ENCODE data around the gene RABGEF1.
"Not testable (repeated sequence)": the region's sequence is repeated elsewhere in the genome, so short reads cannot be mapped to it uniquely, and the experiment has no call there.

RABGEF1 gene

DNA sequence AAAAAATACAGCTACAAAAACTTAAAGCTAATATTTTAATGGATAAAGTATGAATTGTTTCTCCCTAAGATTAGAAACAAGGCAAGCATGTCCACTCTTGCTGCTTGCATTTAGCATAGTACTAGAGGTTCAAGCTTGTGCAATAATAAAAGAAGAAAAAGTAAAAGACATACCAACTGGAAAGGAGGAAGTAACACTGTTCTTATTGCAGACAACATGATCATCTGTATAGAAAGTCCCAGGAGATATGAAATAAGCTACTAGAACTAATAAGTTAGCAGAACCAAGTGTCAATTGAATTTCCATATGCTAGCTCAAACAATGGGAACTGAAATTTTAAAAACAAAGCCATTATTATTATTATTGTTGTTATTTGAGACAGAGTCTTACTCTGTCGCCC lies 20.0 kb upstream of the RABGEF1 start:
- H3K9me3 Mint-ChIP-seq, result peaks cover 17% of the 10 kb centered on the region
- peaks cover 35% of the 10 kb centered on the region for H3K36me3 Mint-ChIP-seq (ENCODE audit: low read depth)
- H3K27me3 Mint-ChIP-seq, result no peaks in the 10 kb centered on the region
- no peak overlapping the region for H3K27ac Mint-ChIP-seq
- no peak overlapping the region for H3K4me3 Mint-ChIP-seq
- DNase-seq, result no peak
- no peaks in the 10 kb centered on the region for H3K4me1 Mint-ChIP-seq (ENCODE audit: low read depth)

- Mint-ChIP-seq H3K4me1 (ENCODE audit: low read depth) (no peaks in the 10 kb centered on the region), H3K27me3 (no peaks in the 10 kb centered on the region), H3K36me3 (ENCODE audit: low read depth) (peaks cover 29% of the 10 kb centered on the region), H3K27ac (no peak overlapping the region), H3K4me3 (no peak overlapping the region), H3K9me3 (peaks cover 17% of the 10 kb centered on the region)
- DNase-seq, result no peak
These were observed 14.7 kb upstream of the RABGEF1 start for GRCh38 chr7:66725843-66726242.

GRCh38 chr7:66727058-66727457 lies 13.5 kb upstream of the RABGEF1 start:
- H3K9me3 Mint-ChIP-seq, result peaks cover 17% of the 10 kb centered on the region
- no peak overlapping the region for H3K27ac Mint-ChIP-seq
- no peak overlapping the region for H3K4me3 Mint-ChIP-seq
- peaks cover 29% of the 10 kb centered on the region for H3K36me3 Mint-ChIP-seq (ENCODE audit: low read depth)
- no peak for DNase-seq
- H3K27me3 Mint-ChIP-seq, result no peaks in the 10 kb centered on the region
- no peaks in the 10 kb centered on the region for H3K4me1 Mint-ChIP-seq (ENCODE audit: low read depth)

DNA sequence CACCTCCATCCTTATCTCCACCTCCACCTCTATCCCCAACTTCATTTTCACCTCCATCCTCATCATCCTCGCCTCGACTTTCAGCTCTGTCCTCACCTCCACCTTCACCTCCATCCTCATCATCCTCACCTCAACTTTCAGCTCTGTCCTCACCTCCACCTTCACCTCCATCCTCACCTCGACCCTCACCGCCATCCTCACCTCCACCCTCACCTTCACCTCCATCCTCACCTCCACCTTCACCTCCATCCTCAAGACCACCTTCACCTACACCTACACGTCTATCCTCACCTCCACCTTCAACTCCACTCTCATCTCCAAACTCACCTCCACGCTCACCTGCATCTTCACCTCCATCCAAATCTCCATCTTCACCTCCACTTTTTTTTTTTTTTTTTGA lies 12.0 kb upstream of the RABGEF1 start:
- Mint-ChIP-seq H3K36me3 (ENCODE audit: low read depth) (peaks cover 18% of the 10 kb centered on the region), H3K4me1 (ENCODE audit: low read depth) (no peaks in the 10 kb centered on the region), H3K27ac (no peak overlapping the region), H3K27me3 (no peaks in the 10 kb centered on the region), H3K4me3 (no peak overlapping the region), H3K9me3 (peaks cover 13% of the 10 kb centered on the region)
- no peak for DNase-seq

DNA sequence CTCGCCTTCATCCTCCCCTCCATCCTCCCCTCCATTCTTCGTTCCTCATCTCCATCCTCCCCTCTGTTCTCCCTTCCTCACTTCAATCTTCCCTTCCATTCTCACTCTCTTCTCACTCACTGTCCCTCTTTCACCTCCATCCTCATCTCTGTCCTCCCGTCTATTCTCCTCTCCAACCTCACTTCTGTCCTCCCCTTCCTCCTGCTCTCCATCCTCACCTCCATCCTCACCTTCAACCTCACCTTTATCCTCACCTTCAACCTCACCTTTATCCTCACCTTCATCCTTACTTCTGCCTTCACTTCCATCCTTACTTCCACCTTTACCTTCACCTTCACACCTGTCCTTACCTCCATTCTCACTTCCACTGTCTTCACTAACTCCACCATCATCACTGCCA lies 11.3 kb upstream of the RABGEF1 start:
- H3K4me1 Mint-ChIP-seq (ENCODE audit: low read depth), result no peaks in the 10 kb centered on the region
- no peak for DNase-seq
- no peak overlapping the region for H3K4me3 Mint-ChIP-seq
- no peaks in the 10 kb centered on the region for H3K27me3 Mint-ChIP-seq
- H3K9me3 Mint-ChIP-seq, result peaks cover 10% of the 10 kb centered on the region
- H3K36me3 Mint-ChIP-seq (ENCODE audit: low read depth), result peaks cover 17% of the 10 kb centered on the region
- H3K27ac Mint-ChIP-seq, result no peak overlapping the region

GRCh38 chr7:66731986-66732385 lies 8.5 kb upstream of the RABGEF1 start:
- Mint-ChIP-seq H3K4me3 (no peak overlapping the region), H3K27ac (no peak overlapping the region), H3K27me3 (no peaks in the 10 kb centered on the region), H3K9me3 (peaks cover 14% of the 10 kb centered on the region), H3K4me1 (ENCODE audit: low read depth) (peaks cover 13% of the 10 kb centered on the region), H3K36me3 (ENCODE audit: low read depth) (peaks cover 25% of the 10 kb centered on the region)
- DNase-seq, result no peak

DNA sequence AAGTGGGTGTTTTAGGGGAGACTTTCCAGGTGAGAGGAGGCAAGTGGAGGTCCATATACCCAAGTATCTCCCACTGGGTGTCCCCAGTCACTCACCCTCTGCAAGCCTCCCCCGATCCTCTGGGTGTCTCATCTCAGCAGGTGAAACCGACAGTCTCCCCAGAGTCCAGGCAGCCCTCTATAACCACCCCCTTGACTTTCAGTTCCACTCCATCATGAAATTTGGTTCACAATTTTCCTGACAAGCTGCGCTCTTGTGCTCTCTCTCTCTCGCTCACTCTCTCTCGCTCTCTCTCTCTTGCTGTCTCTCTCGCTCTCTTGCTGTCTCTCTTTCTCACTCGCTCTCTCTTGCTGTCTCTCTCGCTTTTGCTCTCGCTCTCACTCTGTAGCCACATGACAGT lies 8.1 kb upstream of the RABGEF1 start:
- H3K4me3 Mint-ChIP-seq, result no peak overlapping the region
- H3K4me1 Mint-ChIP-seq (ENCODE audit: low read depth), result peaks cover 17% of the 10 kb centered on the region
- peaks cover 14% of the 10 kb centered on the region for H3K9me3 Mint-ChIP-seq
- no peak overlapping the region for H3K27ac Mint-ChIP-seq
- H3K27me3 Mint-ChIP-seq, result no peaks in the 10 kb centered on the region
- DNase-seq, result no peak
- H3K36me3 Mint-ChIP-seq (ENCODE audit: low read depth), result peaks cover 30% of the 10 kb centered on the region

DNA sequence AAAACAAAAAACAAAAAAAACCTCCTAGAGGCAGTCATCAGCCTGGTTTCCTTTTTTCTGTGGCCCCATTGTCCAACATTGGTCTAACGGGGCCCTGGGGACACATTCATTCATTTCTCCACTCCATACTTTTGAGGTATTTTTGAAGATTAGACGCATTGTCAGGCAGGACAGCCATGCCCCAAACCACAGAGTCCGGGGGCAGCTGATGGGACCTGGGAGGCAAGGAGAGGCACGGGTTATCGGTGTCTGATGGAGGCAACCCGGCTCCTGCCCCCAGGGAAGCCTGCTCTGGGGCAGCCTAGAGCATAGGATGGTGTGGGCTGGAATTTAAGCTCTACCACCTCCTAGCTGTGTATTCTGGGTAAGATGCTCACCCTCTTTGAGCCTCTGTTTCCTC lies 6.5 kb upstream of the RABGEF1 start:
- no peak for DNase-seq
- Mint-ChIP-seq H3K36me3 (ENCODE audit: low read depth) (peaks cover 35% of the 10 kb centered on the region), H3K9me3 (peaks cover 14% of the 10 kb centered on the region), H3K4me3 (no peak overlapping the region), H3K27ac (no peak overlapping the region), H3K27me3 (no peaks in the 10 kb centered on the region), H3K4me1 (ENCODE audit: low read depth) (peaks cover 27% of the 10 kb centered on the region)

GRCh38 chr7:66735154-66735553 lies 5.4 kb upstream of the RABGEF1 start:
- Mint-ChIP-seq H3K27me3 (no peaks in the 10 kb centered on the region), H3K36me3 (ENCODE audit: low read depth) (peaks cover 39% of the 10 kb centered on the region), H3K9me3 (peaks cover 14% of the 10 kb centered on the region), H3K4me1 (ENCODE audit: low read depth) (peaks cover 32% of the 10 kb centered on the region), H3K27ac (peak overlapping the region; percentile 44), H3K4me3 (no peak overlapping the region)
- DNase-seq, result no peak

GRCh38 chr7:66735850-66736249 lies 4.7 kb upstream of the RABGEF1 start:
- Mint-ChIP-seq H3K9me3 (peaks cover 14% of the 10 kb centered on the region), H3K36me3 (ENCODE audit: low read depth) (peaks cover 43% of the 10 kb centered on the region), H3K4me3 (no peak overlapping the region), H3K4me1 (ENCODE audit: low read depth) (peaks cover 33% of the 10 kb centered on the region), H3K27ac (peak overlapping the region; percentile 44), H3K27me3 (no peaks in the 10 kb centered on the region)
- no peak for DNase-seq

GRCh38 chr7:66736892-66737291 lies 3.6 kb upstream of the RABGEF1 start:
- peaks cover 38% of the 10 kb centered on the region for H3K4me1 Mint-ChIP-seq (ENCODE audit: low read depth)
- H3K36me3 Mint-ChIP-seq (ENCODE audit: low read depth), result peaks cover 45% of the 10 kb centered on the region
- H3K27me3 Mint-ChIP-seq, result no peaks in the 10 kb centered on the region
- no peak overlapping the region for H3K4me3 Mint-ChIP-seq
- no peak for DNase-seq
- peak overlapping the region; percentile 44 for H3K27ac Mint-ChIP-seq
- peaks cover 14% of the 10 kb centered on the region for H3K9me3 Mint-ChIP-seq

DNA sequence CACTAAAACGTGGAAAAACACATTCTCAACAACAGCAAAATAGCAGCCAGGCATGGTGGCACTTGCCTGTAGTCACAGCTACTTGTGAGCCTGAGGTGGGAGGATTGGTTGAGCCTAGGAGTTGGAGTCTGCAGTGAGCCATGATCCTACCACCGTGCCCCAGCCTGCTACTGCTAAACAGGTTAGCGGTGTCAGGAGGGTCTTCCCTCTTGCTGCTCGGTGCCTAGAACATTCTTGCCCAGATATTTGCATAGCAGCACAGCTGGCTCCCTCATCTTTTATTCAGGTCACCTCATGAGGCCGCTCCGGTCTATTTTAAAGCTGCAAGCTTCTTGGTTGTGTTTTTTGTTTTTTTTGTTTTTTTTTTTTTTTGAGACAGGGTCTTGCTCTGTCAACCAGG lies 2.9 kb upstream of the RABGEF1 start:
- Mint-ChIP-seq H3K36me3 (ENCODE audit: low read depth) (peaks cover 51% of the 10 kb centered on the region), H3K4me1 (ENCODE audit: low read depth) (peaks cover 44% of the 10 kb centered on the region), H3K27me3 (no peaks in the 10 kb centered on the region), H3K4me3 (peak overlapping the region; percentile 23), H3K27ac (peak overlapping the region; percentile 29), H3K9me3 (peaks cover 14% of the 10 kb centered on the region)
- no peak for DNase-seq

DNA sequence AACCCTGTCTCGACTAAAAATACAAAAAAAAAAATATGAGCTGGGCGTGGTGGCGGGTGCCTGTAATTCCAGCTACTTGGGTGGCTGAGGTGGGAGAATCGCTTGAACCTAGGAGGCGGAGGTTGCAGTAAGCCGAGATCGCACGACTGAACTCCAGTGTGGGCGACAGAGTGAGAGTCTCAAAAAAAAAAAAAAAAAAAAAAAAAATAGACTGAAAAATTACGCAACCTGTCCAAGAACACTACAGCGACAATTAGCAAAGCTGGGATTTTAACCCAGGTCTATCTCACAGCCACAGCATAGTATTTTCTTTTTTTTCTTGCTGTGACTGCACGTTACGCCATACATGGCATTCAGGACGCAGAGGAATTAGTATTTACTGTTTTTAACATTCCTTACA lies 1.1 kb upstream of the RABGEF1 start:
- H3K4me1 Mint-ChIP-seq (ENCODE audit: low read depth), result peaks cover 48% of the 10 kb centered on the region
- peak overlapping the region; percentile 96 for H3K27ac Mint-ChIP-seq
- no peak for DNase-seq
- H3K27me3 Mint-ChIP-seq, result no peaks in the 10 kb centered on the region
- peak overlapping the region; percentile 97 for H3K4me3 Mint-ChIP-seq
- H3K9me3 Mint-ChIP-seq, result peaks cover 14% of the 10 kb centered on the region
- H3K36me3 Mint-ChIP-seq (ENCODE audit: low read depth), result peaks cover 48% of the 10 kb centered on the region

DNA sequence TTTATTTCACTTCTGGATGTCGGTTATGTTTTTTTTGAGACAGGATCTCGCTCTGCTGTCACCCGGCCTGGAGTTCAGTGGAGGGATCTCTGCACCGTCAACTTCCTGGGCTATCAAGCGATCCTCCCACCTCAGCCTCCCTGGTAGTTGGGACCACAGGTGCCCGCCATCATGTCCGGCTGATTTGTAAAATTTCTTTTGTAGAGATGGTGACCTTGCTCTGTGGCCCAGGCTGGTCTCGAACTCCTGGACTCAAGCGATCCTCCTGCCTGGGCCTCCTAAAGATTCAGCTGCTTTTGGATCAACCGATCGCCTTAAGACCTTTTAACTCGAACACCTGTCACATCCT lies 606 bp upstream of the RABGEF1 start:
- Mint-ChIP-seq H3K27me3 (no peaks in the 10 kb centered on the region), H3K36me3 (ENCODE audit: low read depth) (peaks cover 48% of the 10 kb centered on the region), H3K27ac (peak overlapping the region; percentile 96), H3K4me3 (peak overlapping the region; percentile 97), H3K9me3 (peaks cover 14% of the 10 kb centered on the region), H3K4me1 (ENCODE audit: low read depth) (peaks cover 50% of the 10 kb centered on the region)
- no peak for DNase-seq

GRCh38 chr7:66740980-66741709 lies 612 bp downstream of the RABGEF1 start:
- H3K9me3 Mint-ChIP-seq, DNase-seq, H3K27me3 Mint-ChIP-seq: not testable (repeated sequence)
- Mint-ChIP-seq H3K4me3 (peak overlapping the region; percentile 97), H3K36me3 (ENCODE audit: low read depth) (peaks cover 43% of the 10 kb centered on the region), H3K4me1 (ENCODE audit: low read depth) (peaks cover 51% of the 10 kb centered on the region), H3K27ac (peak overlapping the region; percentile 96)

DNA sequence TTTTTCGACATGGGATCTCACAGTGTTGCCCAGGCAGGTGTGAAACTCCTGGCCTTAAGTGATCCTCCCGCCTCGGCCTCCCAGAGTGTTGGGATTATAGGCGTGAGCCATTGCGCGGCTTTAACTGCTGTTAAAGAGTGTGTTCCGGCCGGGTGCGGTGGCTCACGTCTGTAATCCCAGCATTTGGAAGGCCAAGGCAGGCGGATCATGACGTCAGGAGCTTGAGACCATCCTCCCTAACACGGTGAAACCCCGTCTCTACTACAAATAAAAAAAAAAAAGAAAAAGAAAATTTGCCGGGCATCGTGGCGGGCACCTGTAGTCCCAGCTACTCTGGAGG lies 1.1 kb downstream of the RABGEF1 start:
- H3K36me3 Mint-ChIP-seq (ENCODE audit: low read depth), result peaks cover 42% of the 10 kb centered on the region
- no peaks in the 10 kb centered on the region for H3K9me3 Mint-ChIP-seq
- H3K27me3 Mint-ChIP-seq, result no peaks in the 10 kb centered on the region
- DNase-seq, result no peak
- peak overlapping the region; percentile 97 for H3K4me3 Mint-ChIP-seq
- H3K4me1 Mint-ChIP-seq (ENCODE audit: low read depth), result peaks cover 49% of the 10 kb centered on the region
- peak overlapping the region; percentile 96 for H3K27ac Mint-ChIP-seq

Data from activated T-cell treated with anti-CD3 and anti-CD28 coated beads, Interleukin-2, amount 50 U/mL, for 24 hours (primary cell).